Measurements from ENCODE around the gene RAB31.
A peak's percentile ranks its signal among the peaks of the same experiment; 100 is the strongest.

Gene RAB31

DNA sequence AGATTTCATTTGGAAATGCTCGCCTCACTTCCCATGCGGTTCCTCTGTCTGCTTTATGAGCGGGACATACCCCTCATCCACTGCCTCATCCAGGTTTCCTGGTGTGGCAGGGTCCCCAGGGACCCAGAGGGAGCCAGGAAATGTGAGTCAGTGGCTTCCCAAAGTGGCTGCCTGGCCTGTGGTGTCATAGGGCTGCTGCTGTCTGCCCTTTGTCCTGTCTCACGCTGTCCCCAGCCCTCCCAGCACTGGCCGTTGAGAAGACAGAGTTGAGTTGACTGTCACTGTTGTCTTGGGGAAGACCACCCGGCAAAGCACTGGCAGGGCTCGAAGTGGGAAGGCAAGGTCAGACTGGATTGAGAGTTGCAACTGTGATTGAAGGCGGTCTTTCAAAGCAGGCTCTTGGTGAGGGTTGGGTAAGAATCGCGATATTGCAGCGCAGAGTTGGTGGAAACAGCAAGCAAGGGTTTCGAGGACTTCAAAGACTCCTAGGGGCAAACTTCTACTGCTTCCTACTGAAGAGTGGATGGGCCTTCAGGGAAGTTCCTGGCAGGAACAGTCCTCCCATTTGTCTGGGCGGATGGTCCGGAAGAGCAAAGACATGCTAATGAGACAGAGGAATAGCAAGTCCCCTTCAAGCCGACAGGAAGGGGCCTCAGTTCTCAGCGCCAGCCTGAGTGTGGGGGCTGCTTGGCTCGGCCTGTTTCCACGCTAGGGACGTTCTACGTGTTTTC, 33.9 kb downstream of the RAB31 start:
- H3K4me1 ChIP-seq (ENCODE audit: insufficient read depth, poor library complexity, severe bottlenecking): peaks cover 42% of the 10 kb centered on the region
- peaks cover 9% of the 10 kb centered on the region; the same call in 1 of the 2 replicates for H3K36me3 ChIP-seq (ENCODE audit: low read depth)
- no peak for ATAC-seq (ENCODE audit: low read depth)
- DNase-seq (ENCODE audit: low spot score): no peak
- TF ChIP-seq, protein P1, sequence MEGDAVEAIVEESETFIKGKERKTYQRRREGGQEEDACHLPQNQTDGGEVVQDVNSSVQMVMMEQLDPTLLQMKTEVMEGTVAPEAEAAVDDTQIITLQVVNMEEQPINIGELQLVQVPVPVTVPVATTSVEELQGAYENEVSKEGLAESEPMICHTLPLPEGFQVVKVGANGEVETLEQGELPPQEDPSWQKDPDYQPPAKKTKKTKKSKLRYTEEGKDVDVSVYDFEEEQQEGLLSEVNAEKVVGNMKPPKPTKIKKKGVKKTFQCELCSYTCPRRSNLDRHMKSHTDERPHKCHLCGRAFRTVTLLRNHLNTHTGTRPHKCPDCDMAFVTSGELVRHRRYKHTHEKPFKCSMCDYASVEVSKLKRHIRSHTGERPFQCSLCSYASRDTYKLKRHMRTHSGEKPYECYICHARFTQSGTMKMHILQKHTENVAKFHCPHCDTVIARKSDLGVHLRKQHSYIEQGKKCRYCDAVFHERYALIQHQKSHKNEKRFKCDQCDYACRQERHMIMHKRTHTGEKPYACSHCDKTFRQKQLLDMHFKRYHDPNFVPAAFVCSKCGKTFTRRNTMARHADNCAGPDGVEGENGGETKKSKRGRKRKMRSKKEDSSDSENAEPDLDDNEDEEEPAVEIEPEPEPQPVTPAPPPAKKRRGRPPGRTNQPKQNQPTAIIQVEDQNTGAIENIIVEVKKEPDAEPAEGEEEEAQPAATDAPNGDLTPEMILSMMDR (IDR thresholded peaks at IDR 0.05; ENCODE audit: poor library complexity, severe bottlenecking): no peak
- no peak overlapping the region for H3K4me3 ChIP-seq (ENCODE audit: severe bottlenecking)
- H3K27me3 ChIP-seq (ENCODE audit: insufficient read depth, poor library complexity, severe bottlenecking): no peaks in the 10 kb centered on the region
- H3K9me3 ChIP-seq (ENCODE audit: severe bottlenecking): peaks cover 3% of the 10 kb centered on the region
- peak overlapping the region; percentile 90 for H3K27ac ChIP-seq (ENCODE audit: poor library complexity, severe bottlenecking)

DNA sequence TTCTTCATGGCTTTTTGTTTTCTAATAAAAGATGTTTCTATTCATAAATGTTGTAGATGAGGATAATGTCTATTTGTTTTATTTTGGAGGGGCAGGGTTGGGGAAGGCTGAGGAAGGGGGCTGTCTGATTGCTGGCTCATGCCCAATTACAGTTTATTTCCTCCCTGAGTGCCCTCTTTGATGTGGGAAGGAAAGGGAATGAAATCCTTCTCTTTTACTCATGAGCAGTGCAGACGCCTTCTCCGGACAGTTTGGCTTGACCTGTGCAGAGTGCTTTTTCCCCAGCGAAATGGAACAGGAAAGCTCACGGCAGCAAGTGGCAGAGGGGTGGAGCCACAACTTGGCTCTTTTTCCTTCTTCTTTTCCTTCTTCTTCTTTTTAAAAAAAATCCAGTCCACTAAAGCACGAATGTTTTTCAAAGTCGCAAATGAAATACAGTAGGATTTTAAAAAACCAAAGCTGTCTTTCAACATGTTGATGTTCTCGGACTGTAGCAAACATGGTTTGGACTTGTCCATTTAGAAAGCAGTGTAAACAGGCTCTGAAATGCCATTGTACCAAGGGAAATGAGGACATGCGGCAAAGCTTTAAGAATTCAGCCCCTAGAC, 34.5 kb downstream of the RAB31 start:
- H3K9me3 ChIP-seq (ENCODE audit: severe bottlenecking): peaks cover 4% of the 10 kb centered on the region
- H3K4me3 ChIP-seq (ENCODE audit: severe bottlenecking): no peak overlapping the region
- peak overlapping the region; percentile 90 for H3K27ac ChIP-seq (ENCODE audit: poor library complexity, severe bottlenecking)
- TF ChIP-seq, protein P1 (IDR thresholded peaks at IDR 0.05; ENCODE audit: poor library complexity, severe bottlenecking): no peak
- peaks cover 36% of the 10 kb centered on the region for H3K4me1 ChIP-seq (ENCODE audit: insufficient read depth, poor library complexity, severe bottlenecking)
- DNase-seq (ENCODE audit: low spot score) (no peak), ATAC-seq (ENCODE audit: low read depth) (peak; percentile 26; the same call in 2 of the 3 replicates)
- H3K36me3 ChIP-seq (ENCODE audit: low read depth): peaks cover 9% of the 10 kb centered on the region; the same call in 1 of the 2 replicates
- H3K27me3 ChIP-seq (ENCODE audit: insufficient read depth, poor library complexity, severe bottlenecking): no peaks in the 10 kb centered on the region

DNA sequence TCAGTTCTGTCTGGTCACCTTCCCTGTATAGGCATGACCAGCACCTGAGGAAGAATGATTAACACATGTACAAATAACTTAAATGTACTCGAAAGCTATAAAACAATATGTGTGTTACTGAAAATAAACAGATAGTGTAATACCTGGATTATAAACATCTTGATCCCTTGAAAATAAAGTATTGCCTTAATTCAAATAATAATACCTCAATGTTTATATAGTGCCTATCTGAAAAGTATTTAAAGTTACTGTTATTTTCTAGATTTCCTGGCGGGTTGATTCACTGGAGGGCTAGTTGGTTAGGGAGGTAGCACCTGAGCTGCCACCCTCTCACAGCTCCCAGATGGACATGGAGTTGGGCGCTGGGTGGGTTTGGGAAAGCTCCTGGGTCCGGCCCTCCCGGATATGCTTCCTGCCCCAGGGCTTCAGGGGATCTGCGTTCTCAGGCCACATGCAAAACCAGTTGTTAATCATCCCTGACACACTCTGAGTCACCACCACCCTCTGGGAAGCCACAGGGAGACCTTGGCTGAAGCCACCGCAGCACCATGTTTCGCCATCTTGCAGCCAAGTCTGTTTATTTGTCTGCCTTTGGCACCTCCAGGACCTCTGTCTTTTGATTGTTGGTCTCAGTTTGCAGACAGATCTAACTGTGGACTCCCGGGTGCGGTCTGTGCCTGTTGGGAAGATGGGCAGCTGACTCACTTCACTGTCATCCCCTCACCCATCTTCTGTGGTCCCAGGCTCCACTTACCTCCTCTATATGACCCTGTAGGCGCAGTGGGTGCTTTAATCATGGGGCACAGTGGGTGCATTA, 35.3 kb downstream of the RAB31 start:
- ATAC-seq (ENCODE audit: low read depth) (peak; percentile 91), DNase-seq (ENCODE audit: low spot score) (peak; percentile 94)
- peak overlapping the region; percentile 90 for H3K27ac ChIP-seq (ENCODE audit: poor library complexity, severe bottlenecking)
- TF ChIP-seq, protein P1 (IDR thresholded peaks at IDR 0.05; ENCODE audit: poor library complexity, severe bottlenecking): no peak
- H3K27me3 ChIP-seq (ENCODE audit: insufficient read depth, poor library complexity, severe bottlenecking): no peaks in the 10 kb centered on the region
- peaks cover 4% of the 10 kb centered on the region for H3K9me3 ChIP-seq (ENCODE audit: severe bottlenecking)
- peaks cover 9% of the 10 kb centered on the region; the same call in 1 of the 2 replicates for H3K36me3 ChIP-seq (ENCODE audit: low read depth)
- peaks cover 35% of the 10 kb centered on the region for H3K4me1 ChIP-seq (ENCODE audit: insufficient read depth, poor library complexity, severe bottlenecking)
- H3K4me3 ChIP-seq (ENCODE audit: severe bottlenecking): no peak overlapping the region

DNA sequence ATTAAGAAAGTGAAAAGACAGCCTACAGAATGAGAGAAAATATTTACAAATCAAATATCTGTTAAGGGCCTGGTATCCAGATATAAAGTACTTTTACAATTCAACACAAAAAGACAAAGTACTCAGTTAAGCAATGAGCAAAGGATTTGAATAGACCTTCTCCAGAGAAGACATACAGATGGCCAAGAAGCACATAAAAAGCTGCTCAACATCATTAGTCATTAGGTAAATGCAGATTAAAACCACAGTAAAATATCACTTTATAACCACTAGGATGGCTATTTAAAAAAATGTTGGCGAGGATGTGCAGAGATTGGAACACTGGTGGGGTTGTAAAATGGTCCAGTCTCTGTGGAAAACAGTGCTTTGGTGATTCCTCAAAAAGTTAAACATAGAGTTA, 38.9 kb downstream of the RAB31 start:
- H3K4me3 ChIP-seq (ENCODE audit: severe bottlenecking): no peak overlapping the region
- peaks cover 26% of the 10 kb centered on the region for H3K4me1 ChIP-seq (ENCODE audit: insufficient read depth, poor library complexity, severe bottlenecking)
- H3K36me3 ChIP-seq (ENCODE audit: low read depth): peaks cover 9% of the 10 kb centered on the region; the same call in 1 of the 2 replicates
- ATAC-seq (ENCODE audit: low read depth) (no peak), DNase-seq (ENCODE audit: low spot score) (no peak)
- H3K27me3 ChIP-seq (ENCODE audit: insufficient read depth, poor library complexity, severe bottlenecking): no peaks in the 10 kb centered on the region
- TF ChIP-seq, protein P1 (IDR thresholded peaks at IDR 0.05; ENCODE audit: poor library complexity, severe bottlenecking): no peak
- no peak overlapping the region for H3K27ac ChIP-seq (ENCODE audit: poor library complexity, severe bottlenecking)
- H3K9me3 ChIP-seq (ENCODE audit: severe bottlenecking): peaks cover 4% of the 10 kb centered on the region

Measured in RWPE2 (cell line).